DOHH2 (cell line): Measurements from ENCODE around the gene PRKAR1B.

Experiments
- H3F3A ChIP-seq: fragments of 200-600 bp; sonication (generic), shearing (Covaris generic); 2 replicates; pipeline ENCODE4 v1.6.0; 2016; ENCODE audit warnings: antibody characterized with exemption, mild to moderate bottlenecking; ENCODE audit not compliant: control insufficient read depth, insufficient read depth
- H3K27ac ChIP-seq: fragments of 200-600 bp; sonication (generic); 2 replicates; pipeline ENCODE4 v1.5.1; 2014; ENCODE audit warnings: low read depth, mild to moderate bottlenecking, low read length, moderate library complexity
- H3K27me3 ChIP-seq: fragments of 200-600 bp; sonication (generic); 2 replicates; pipeline ENCODE4 v1.6.1; 2014; ENCODE audit warnings: mild to moderate bottlenecking, low read length, mixed read lengths; ENCODE audit not compliant: control insufficient read depth
- H3K36me3 ChIP-seq: fragments of 200-600 bp; sonication (generic); 2 replicates; pipeline ENCODE4 v1.6.1; 2014; ENCODE audit warnings: mild to moderate bottlenecking, low read length, moderate library complexity, mixed read lengths; ENCODE audit not compliant: control insufficient read depth
- H3K4me1 ChIP-seq: fragments of 200-600 bp; sonication (generic); 2 replicates; pipeline ENCODE4 v1.6.1; 2014; ENCODE audit warnings: mild to moderate bottlenecking, low read length, mixed read lengths; ENCODE audit not compliant: control insufficient read depth
- H3K4me2 ChIP-seq: fragments of 200-600 bp; sonication (generic); 2 replicates; pipeline ENCODE4 v1.6.0; 2014; ENCODE audit warnings: mild to moderate bottlenecking, low read length, moderate library complexity
- H3K4me3 ChIP-seq: fragments of 200-600 bp; sonication (generic); 2 replicates; pipeline ENCODE4 v1.5.1; 2014; ENCODE audit warnings: mild to moderate bottlenecking, low read length, mixed read lengths
- H3K79me2 ChIP-seq: fragments of 200-600 bp; sonication (generic); 2 replicates; pipeline ENCODE4 v1.6.1; 2014; ENCODE audit warnings: mild to moderate bottlenecking, low read length, mixed read lengths; ENCODE audit not compliant: control insufficient read depth
- H3K9me2 ChIP-seq: fragments of 200-600 bp; sonication (generic); replicated peaks from 2 replicates; pipeline ENCODE4 v1.6.1; 2014; ENCODE audit warnings: mild to moderate bottlenecking, low read length, mixed read lengths; ENCODE audit not compliant: control insufficient read depth
- H3K9me3 ChIP-seq: fragments of 200-600 bp; sonication (generic); 2 replicates; pipeline ENCODE4 v1.6.1; 2014; ENCODE audit warnings: antibody characterized with exemption, low read length, mixed read lengths; ENCODE audit not compliant: control insufficient read depth, insufficient read depth
- H4K20me1 ChIP-seq: fragments of 200-600 bp; sonication (generic); 2 replicates; pipeline ENCODE4 v1.6.0; 2014; ENCODE audit warnings: low read depth, mild to moderate bottlenecking, antibody characterized with exemption, low read length, moderate library complexity; ENCODE audit not compliant: control insufficient read depth, insufficient read depth
- CTCF ChIP-seq: fragments of 200-600 bp; sonication (generic); IDR thresholded peaks from one replicate; pipeline ENCODE4 v1.5.1; 2014; ENCODE audit warnings: antibody characterized with exemption, mild to moderate bottlenecking, low read depth, low read length; ENCODE audit not compliant: poor library complexity, severe bottlenecking
- EZH2phosphoT487 ChIP-seq: fragments of 200-600 bp; sonication (generic); IDR thresholded peaks from 2 replicates; pipeline ENCODE4 v1.6.1; 2017; ENCODE audit warnings: borderline replicate concordance, mild to moderate bottlenecking, antibody characterized with exemption, low read length, moderate library complexity, mixed read lengths

PRKAR1B gene

GRCh38 chr7:521221-522070 lies 205.6 kb downstream of the PRKAR1B start:
- H3K9me2 ChIP-seq: no peaks in the 10 kb centered on the region
- 0 out of 2 replicates have a peak, but pooled peaks cover 4% of the 10 kb centered on the region for H4K20me1 ChIP-seq
- no peaks in the 10 kb centered on the region for H3K9me3 ChIP-seq
- H3F3A ChIP-seq: no peaks in the 10 kb centered on the region
- peaks cover 44% of the 10 kb centered on the region for H3K27me3 ChIP-seq
- no peaks in the 10 kb centered on the region for H3K79me2 ChIP-seq
- H3K27ac ChIP-seq: no peak overlapping the region
- peaks cover 15% of the 10 kb centered on the region for H3K4me1 ChIP-seq
- no peaks in the 10 kb centered on the region for H3K36me3 ChIP-seq
- peak overlapping the region; percentile 62 for H3K4me2 ChIP-seq
- no peak for TF ChIP-seq CTCF
- TF ChIP-seq EZH2phosphoT487: no peak
- H3K4me3 ChIP-seq: peak overlapping the region; percentile 40

GRCh38 chr7:520503-521161 lies 206.4 kb downstream of the PRKAR1B start:
- 0 out of 2 replicates have a peak, but pooled peaks cover 4% of the 10 kb centered on the region for H4K20me1 ChIP-seq
- H3K4me1 ChIP-seq: peaks cover 15% of the 10 kb centered on the region
- no peak overlapping the region for H3K4me3 ChIP-seq

More at GRCh38 chr7:520503-521161, 206.4 kb downstream of the PRKAR1B start:
- Histone ChIP-seq H3K27ac (no peak overlapping the region), H3K27me3 (peaks cover 48% of the 10 kb centered on the region), H3K36me3 (no peaks in the 10 kb centered on the region), H3K9me3 (no peaks in the 10 kb centered on the region), H3K9me2 (no peaks in the 10 kb centered on the region), H3F3A (no peaks in the 10 kb centered on the region), H3K4me2 (no peak overlapping the region), H3K79me2 (no peaks in the 10 kb centered on the region)
- no peak for TF ChIP-seq EZH2phosphoT487
- no peak for TF ChIP-seq CTCF
